H9 (cell line): Measurements from ENCODE around the gene OR4D2. TPM values are rescaled to one million over a fixed set of nuclear protein-coding genes. Genes with fewer than 3 reads are reported as not detected.

Experiments used
- DNase-seq: peaks from one replicate; pipeline ENCODE4 v3.0.0-alpha.2; 2017
- H2AFZ ChIP-seq: one replicate; pipeline ENCODE4 v1.6.1; 2013; ENCODE audit warnings: mild to moderate bottlenecking, low read length, control low read depth, moderate library complexity
- H2AK5ac ChIP-seq: 2 replicates; pipeline ENCODE4 v1.6.1; 2013; ENCODE audit warnings: low read length, control low read depth, mixed read lengths; ENCODE audit not compliant: insufficient read length
- H2BK120ac ChIP-seq: one replicate; pipeline ENCODE4 v1.6.1; 2013; ENCODE audit warnings: low read depth, mild to moderate bottlenecking, low read length, control low read depth, inconsistent platforms; ENCODE audit not compliant: poor library complexity, severe bottlenecking
- H2BK12ac ChIP-seq: 2 replicates; pipeline ENCODE4 v1.6.1; 2013; ENCODE audit warnings: low read length, control low read depth, mixed read lengths, low read depth; ENCODE audit not compliant: insufficient read length
- H2BK15ac ChIP-seq: 2 replicates; pipeline ENCODE4 v1.6.1; 2013; ENCODE audit warnings: low read depth, low read length, control low read depth
- H2BK20ac ChIP-seq: one replicate; pipeline ENCODE4 v1.6.1; 2013; ENCODE audit warnings: low read depth, mild to moderate bottlenecking, low read length, control low read depth, inconsistent platforms; ENCODE audit not compliant: poor library complexity, severe bottlenecking
- H2BK5ac ChIP-seq: 2 replicates; pipeline ENCODE4 v1.6.1; 2013; ENCODE audit warnings: low read length, control low read depth, mixed read lengths; ENCODE audit not compliant: insufficient read length
- H3K14ac ChIP-seq: 2 replicates; pipeline ENCODE4 v1.6.1; 2013; ENCODE audit warnings: low read length, control low read depth; ENCODE audit not compliant: insufficient read depth
- H3K18ac ChIP-seq: 2 replicates; pipeline ENCODE4 v1.6.1; 2013; ENCODE audit warnings: low read depth, mild to moderate bottlenecking, mixed read lengths, low read length, control low read depth; ENCODE audit not compliant: insufficient read length
- H3K23ac ChIP-seq: 2 replicates; pipeline ENCODE4 v1.6.1; 2013; ENCODE audit warnings: low read length, control low read depth, mixed read lengths, low read depth; ENCODE audit not compliant: insufficient read length
- H3K23me2 ChIP-seq: 2 replicates; pipeline ENCODE4 v1.6.1; 2013; ENCODE audit warnings: low read depth, mild to moderate bottlenecking, mixed read lengths, low read length, control low read depth; ENCODE audit not compliant: insufficient read length, poor library complexity, severe bottlenecking
- H3K27ac ChIP-seq: 2 replicates; pipeline ENCODE4 v1.5.1; 2013; ENCODE audit warnings: low read length, control low read depth, mixed read lengths, low read depth; ENCODE audit not compliant: insufficient read length
- H3K27me3 ChIP-seq: 2 replicates; pipeline ENCODE4 v1.6.1; 2013; ENCODE audit warnings: low read length, control low read depth, inconsistent platforms; ENCODE audit not compliant: insufficient read depth
- H3K4ac ChIP-seq: 2 replicates; pipeline ENCODE4 v1.6.1; 2013; ENCODE audit warnings: low read depth, mild to moderate bottlenecking, control low read depth, inconsistent platforms, low read length, moderate library complexity
- H3K4me1 ChIP-seq: 2 replicates; pipeline ENCODE4 v1.6.1; 2013; ENCODE audit warnings: low read length, control low read depth, inconsistent platforms; ENCODE audit not compliant: insufficient read depth
- H3K4me2 ChIP-seq: 2 replicates; pipeline ENCODE4 v1.6.1; 2013; ENCODE audit warnings: low read length, control low read depth, mixed read lengths; ENCODE audit not compliant: insufficient read length, insufficient read depth
- H3K56ac ChIP-seq: 2 replicates; pipeline ENCODE4 v1.6.1; 2013; ENCODE audit warnings: low read depth, mild to moderate bottlenecking, mixed read lengths, low read length, control low read depth; ENCODE audit not compliant: insufficient read length
- H3K79me1 ChIP-seq: 2 replicates; pipeline ENCODE4 v1.6.1; 2013; ENCODE audit warnings: low read depth, mild to moderate bottlenecking, moderate library complexity, low read length, control low read depth, inconsistent platforms; ENCODE audit not compliant: insufficient read depth, poor library complexity, severe bottlenecking
- H3K79me2 ChIP-seq: 2 replicates; pipeline ENCODE4 v1.6.1; 2013; ENCODE audit warnings: low read length, control low read depth, inconsistent platforms; ENCODE audit not compliant: insufficient read depth
- H3K9ac ChIP-seq: 2 replicates; pipeline ENCODE4 v1.6.1; 2013; ENCODE audit warnings: low read length, control low read depth, mixed read lengths; ENCODE audit not compliant: insufficient read length; ENCODE audit errors: extremely low read depth
- H3K9me3 ChIP-seq: one replicate; pipeline ENCODE4 v1.6.1; 2013; ENCODE audit warnings: low read depth, low read length, inconsistent platforms; ENCODE audit not compliant: control insufficient read depth
- H3T11ph ChIP-seq: one replicate; pipeline ENCODE4 v1.6.1; 2013; ENCODE audit warnings: mild to moderate bottlenecking, low read length, control low read depth, inconsistent platforms
- H4K20me1 ChIP-seq: one replicate; pipeline ENCODE4 v1.6.1; 2013; ENCODE audit not compliant: control insufficient read depth, insufficient read length, insufficient read depth
- H4K5ac ChIP-seq: 2 replicates; pipeline ENCODE4 v1.6.1; 2013; ENCODE audit warnings: low read depth, mild to moderate bottlenecking, mixed read lengths, low read length, control low read depth; ENCODE audit not compliant: insufficient read length
- H4K8ac ChIP-seq: replicated peaks from 2 replicates; pipeline ENCODE4 v1.6.1; 2013; ENCODE audit warnings: low read length, control low read depth, mixed read lengths, low read depth; ENCODE audit not compliant: insufficient read length
- H4K91ac ChIP-seq: 2 replicates; pipeline ENCODE4 v1.6.1; 2013; ENCODE audit warnings: low read depth, mild to moderate bottlenecking, moderate library complexity, mixed read lengths, low read length, control low read depth; ENCODE audit not compliant: insufficient read length
- H3K27ac Mint-ChIP-seq, 3 experiments: 2 replicates in 2 of 3; 3 replicates in 1 of 3; pipeline ENCODE4 v1.8.0; 2020 to 2021; ENCODE audit warnings: mixed read lengths in 3 of 3, mild to moderate bottlenecking in 1 of 3, moderate library complexity in 1 of 3
- H3K27me3 Mint-ChIP-seq: 2 replicates; pipeline ENCODE4 v1.8.0; 2021; ENCODE audit warnings: low read depth, mild to moderate bottlenecking, moderate library complexity, mixed read lengths
- H3K36me3 Mint-ChIP-seq, 3 experiments: 2 replicates in 2 of 3; 3 replicates in 1 of 3; pipeline ENCODE4 v1.8.0; 2020 to 2021; ENCODE audit warnings: low read depth in 3 of 3, mixed read lengths in 3 of 3; ENCODE audit not compliant: insufficient read depth in 1 of 3
- H3K4me1 Mint-ChIP-seq, 2 experiments: 2 replicates each; pipeline ENCODE4 v1.8.0; 2020; ENCODE audit warnings: mixed read lengths in 2 of 2
- H3K4me3 Mint-ChIP-seq, 2 experiments: 2 replicates in 1 of 2; 3 replicates in 1 of 2; pipeline ENCODE4 v1.8.0; 2020 to 2021; ENCODE audit warnings: mild to moderate bottlenecking in 2 of 2, mixed read lengths in 2 of 2, moderate library complexity in 1 of 2
- H3K9me3 Mint-ChIP-seq, 2 experiments: 2 replicates in 1 of 2; 3 replicates in 1 of 2; pipeline ENCODE4 v1.8.0; 2020; ENCODE audit warnings: mild to moderate bottlenecking in 2 of 2, mixed read lengths in 2 of 2, moderate library complexity in 1 of 2
- CTCF ChIP-seq: fragments of 200-600 bp; sonication (generic); conservative IDR thresholded peaks from 3 replicates; pipeline ENCODE4 v1.8.0; 2021; ENCODE audit warnings: antibody characterized with exemption, mild to moderate bottlenecking
- WGBS: extraction: QIAGEN DNeasy Blood & Tissue Kit; methylation state at CpG from one replicate; pipeline ENCODE4 v1.1.7; 2013; ENCODE audit warnings: missing lambda C conversion rate, low lambda C conversion rate, mixed read lengths; ENCODE audit not compliant: insufficient read length; ENCODE audit errors: extremely low coverage; 5-methylcytosine and 5-hydroxymethylcytosine counted together
- total RNA-seq: library from RNA; stranded (reverse); gene quantifications from 2 replicates; pipeline ENCODE4 v1.2.1, GENCODE V29; 2021

The OR4D2 gene
- total RNA-seq, 1 experiment from 2014 or later, result not detected

- no peaks in the 10 kb centered on the region for H3K79me1 ChIP-seq
- no peaks in the 10 kb centered on the region for H3K79me2 ChIP-seq
- H4K20me1 ChIP-seq, result no peaks in the 10 kb centered on the region
- no peak overlapping the region for H4K8ac ChIP-seq
- H3K4ac ChIP-seq, result no peak overlapping the region
- no peak overlapping the region for H2AFZ ChIP-seq
- H3K23me2 ChIP-seq, result no peaks in the 10 kb centered on the region
- no peaks in the 10 kb centered on the region for H3K9me3 ChIP-seq
- no peak overlapping the region for H2BK120ac ChIP-seq
- 0 out of 4 replicates have a peak, but pooled peaks cover 0 to 2% of the 10 kb centered on the region in 2 experiments for H3K4me1 Mint-ChIP-seq
- H2BK5ac ChIP-seq, result no peak overlapping the region
- H3K14ac ChIP-seq, result no peak overlapping the region
- no peak overlapping the region for H2AK5ac ChIP-seq
- H3K9me3 Mint-ChIP-seq, result no peaks in the 10 kb centered on the region
- no peak overlapping the region for H2BK20ac ChIP-seq
- H3T11ph ChIP-seq, result no peak overlapping the region
- H3K27ac Mint-ChIP-seq, result no peak overlapping the region
- H2BK15ac ChIP-seq, result no peak overlapping the region
- H3K27me3 ChIP-seq, result no peaks in the 10 kb centered on the region
- no peak overlapping the region for H3K4me2 ChIP-seq
- H2BK12ac ChIP-seq, result no peak overlapping the region
- peaks cover 8% of the 10 kb centered on the region for H3K27me3 Mint-ChIP-seq
- H3K23ac ChIP-seq, result no peak overlapping the region
- no peak for DNase-seq
- no peak for TF ChIP-seq CTCF
- H3K4me1 ChIP-seq, result no peaks in the 10 kb centered on the region
- H4K5ac ChIP-seq, result no peak overlapping the region
- no peak overlapping the region for H3K9ac ChIP-seq
- H3K27ac ChIP-seq, result no peak overlapping the region
- H3K4me3 Mint-ChIP-seq, result no peak overlapping the region
- H4K91ac ChIP-seq, result no peak overlapping the region
- peaks cover 9 to 35% (median 22%) of the 10 kb centered on the region in 3 experiments; a peak in 6 of 7 replicates for H3K36me3 Mint-ChIP-seq
- no CpG with 5 or more reads among the region's 11 CpGs for WGBS
- no peak overlapping the region for H3K56ac ChIP-seq
- no peak overlapping the region for H3K18ac ChIP-seq
Observed at GRCh38 chr17:58205936-58206335, 39.2 kb downstream of the OR4D2 start.
